ENCODE measurements around the gene LPAR6.
"Not testable (repeated sequence)": the region's sequence is repeated elsewhere in the genome, so short reads cannot be mapped to it uniquely, and the experiment has no call there.

LPAR6 gene

GRCh38 chr13:48412881-48413351, at the start of gene LPAR6:
LPAR6 (minus strand) TSS chr13:48413113; CDS start chr13:48412423, 690 bp downstream.
- no peak for DNase-seq

- DNase-seq: no peak
Measured at GRCh38 chr13:48457578-48458242, 44.8 kb upstream of the LPAR6 start.

GRCh38 chr13:48456546-48456945, 43.6 kb upstream of the LPAR6 start:
- no peak for DNase-seq

- not testable (repeated sequence) for DNase-seq
Measured at GRCh38 chr13:48451196-48451595, 38.3 kb upstream of the LPAR6 start.

- no peak for DNase-seq
Measured at GRCh38 chr13:48449656-48450055, 36.7 kb upstream of the LPAR6 start.

GRCh38 chr13:48448959-48449614, 36.2 kb upstream of the LPAR6 start:
- no peak for DNase-seq

GRCh38 chr13:48448285-48448958, 35.5 kb upstream of the LPAR6 start:
- no peak for DNase-seq

- no peak for DNase-seq
Measured at GRCh38 chr13:48446464-48446863, 33.6 kb upstream of the LPAR6 start.

- DNase-seq: no peak
Measured at GRCh38 chr13:48443442-48444208, 30.7 kb upstream of the LPAR6 start.

GRCh38 chr13:48437371-48437770, 24.5 kb upstream of the LPAR6 start:
- no peak for DNase-seq

GRCh38 chr13:48436661-48437288, 23.9 kb upstream of the LPAR6 start:
- DNase-seq: no peak

- DNase-seq: no peak
Measured at GRCh38 chr13:48434200-48434599, 21.3 kb upstream of the LPAR6 start.

- no peak for DNase-seq
Measured at GRCh38 chr13:48431987-48432615, 19.2 kb upstream of the LPAR6 start.

GRCh38 chr13:48431431-48431830, 18.5 kb upstream of the LPAR6 start:
- no peak for DNase-seq

GRCh38 chr13:48429886-48430285, 17.0 kb upstream of the LPAR6 start:
- DNase-seq: no peak

GRCh38 chr13:48429036-48429435, 16.1 kb upstream of the LPAR6 start:
- DNase-seq: no peak

GRCh38 chr13:48426755-48427298, 13.9 kb upstream of the LPAR6 start:
- DNase-seq: not testable (repeated sequence)

GRCh38 chr13:48426052-48426451, 13.1 kb upstream of the LPAR6 start:
- no peak for DNase-seq

- DNase-seq: no peak
Measured at GRCh38 chr13:48424212-48424611, 11.3 kb upstream of the LPAR6 start.

- DNase-seq: not testable (repeated sequence)
Measured at GRCh38 chr13:48422003-48422402, 9.1 kb upstream of the LPAR6 start.

- DNase-seq: no peak
Measured at GRCh38 chr13:48415516-48415915, 2.6 kb upstream of the LPAR6 start.

- no peak for DNase-seq
Measured at GRCh38 chr13:48414501-48414900, 1.6 kb upstream of the LPAR6 start.

All from COR-L47 (cell line).